ENCODE data around the gene LUZP1. TPM values are rescaled to one million over a fixed set of nuclear protein-coding genes. Genes with fewer than 3 reads are reported as not detected.

The LUZP1 gene
- total and polyA plus RNA-seq, 2 experiments from 2014 or later = 23.3 to 27.6 TPM

- Histone ChIP-seq H3K9me3 (ENCODE audit: low read depth) (no peaks in the 10 kb centered on the region), H3K9me2 (replicated peaks; ENCODE audit: insufficient read depth) (no peaks in the 10 kb centered on the region), H3K4me3 (no peak overlapping the region), H3K4me1 (ENCODE audit: insufficient read depth) (no peaks in the 10 kb centered on the region), H4K20me1 (ENCODE audit: insufficient read depth, poor library complexity, severe bottlenecking) (no peaks in the 10 kb centered on the region), H3K36me3 (replicated peaks; ENCODE audit: insufficient read depth, low read depth) (no peaks in the 10 kb centered on the region), H3K79me2 (peaks cover 10% of the 10 kb centered on the region), H3K27ac (no peak overlapping the region), H3K4me2 (no peak overlapping the region), H3K27me3 (no peaks in the 10 kb centered on the region), H2AFZ (no peak overlapping the region)
- TF ChIP-seq EZH2 (IDR thresholded peaks at IDR 0.05; ENCODE audit: borderline replicate concordance) (no peak), CTCF (IDR thresholded peaks at IDR 0.05; ENCODE audit: poor library complexity) (no peak), EZH2phosphoT487 (IDR thresholded peaks at IDR 0.05; ENCODE audit: low read depth, severe bottlenecking, unreplicated experiment) (no peak)
- WGBS (ENCODE audit: low lambda C conversion rate, missing lambda C conversion rate) = 90% methylated on average over 12 of the region's 12 CpGs
- DNase-seq (ENCODE audit: low spot score) = no peak
Measured at GRCh38 chr1:23092447-23092846, 76.2 kb downstream of the LUZP1 start.

DNA sequence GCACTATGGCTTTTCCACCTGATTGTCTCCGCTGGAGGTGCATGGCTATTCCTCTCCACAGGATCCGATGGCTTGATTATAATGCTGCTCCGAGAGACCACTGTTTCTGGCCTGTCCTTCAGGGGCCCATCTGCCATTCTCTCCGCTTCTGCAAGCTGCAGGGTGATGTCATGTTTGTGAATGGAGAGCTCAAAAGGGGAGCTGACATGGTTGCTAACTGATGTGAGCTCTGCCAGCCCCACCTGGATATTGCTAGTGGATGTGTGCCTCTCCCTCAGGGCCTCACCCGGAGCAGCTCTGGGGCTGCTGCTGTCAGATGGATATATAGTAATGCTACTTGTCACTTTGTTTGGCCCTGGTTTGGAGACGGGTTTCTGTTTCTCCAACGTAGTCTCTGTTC, 77.1 kb downstream of the LUZP1 start:
- no peaks in the 10 kb centered on the region for H4K20me1 ChIP-seq (ENCODE audit: insufficient read depth, poor library complexity, severe bottlenecking)
- H3K27ac ChIP-seq = no peak overlapping the region
- WGBS (ENCODE audit: low lambda C conversion rate, missing lambda C conversion rate) = 93% methylated on average over 7 of the region's 7 CpGs
- no peaks in the 10 kb centered on the region for H3K27me3 ChIP-seq
- no peak overlapping the region for H3K4me3 ChIP-seq
- H3K9me2 ChIP-seq (replicated peaks; ENCODE audit: insufficient read depth) = no peaks in the 10 kb centered on the region
- no peak for DNase-seq (ENCODE audit: low spot score)
- TF ChIP-seq EZH2 (IDR thresholded peaks at IDR 0.05; ENCODE audit: borderline replicate concordance) = no peak
- TF ChIP-seq EZH2phosphoT487 (IDR thresholded peaks at IDR 0.05; ENCODE audit: low read depth, severe bottlenecking, unreplicated experiment) = no peak
- no peak for TF ChIP-seq CTCF (IDR thresholded peaks at IDR 0.05; ENCODE audit: poor library complexity)
- no peaks in the 10 kb centered on the region for H3K36me3 ChIP-seq (replicated peaks; ENCODE audit: insufficient read depth, low read depth)
- H3K9me3 ChIP-seq (ENCODE audit: low read depth) = no peaks in the 10 kb centered on the region
- H2AFZ ChIP-seq = no peak overlapping the region
- no peaks in the 10 kb centered on the region for H3K4me1 ChIP-seq (ENCODE audit: insufficient read depth)
- H3K4me2 ChIP-seq = no peak overlapping the region
- H3K79me2 ChIP-seq = peaks cover 10% of the 10 kb centered on the region

DNA sequence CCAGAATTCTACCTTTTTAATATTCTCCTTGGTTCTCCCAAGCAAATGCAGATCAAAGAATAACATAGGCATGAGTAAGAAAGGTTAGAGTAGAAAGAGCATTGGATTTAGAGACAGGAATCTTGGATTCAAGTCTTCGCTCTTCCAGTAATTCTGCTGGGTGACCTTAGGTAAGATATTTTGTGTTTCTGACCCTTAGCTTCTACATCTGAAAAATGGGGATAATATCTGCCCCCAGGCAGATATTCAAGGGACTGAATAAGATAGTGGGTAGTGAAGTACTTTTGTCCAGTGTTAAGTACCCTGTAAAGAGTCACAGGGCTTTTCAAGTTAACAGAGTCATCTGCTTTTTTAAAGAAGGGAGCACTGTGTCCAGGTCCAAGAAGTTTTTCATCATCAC, 78.6 kb downstream of the LUZP1 start:
- DNase-seq (ENCODE audit: low spot score) = no peak
- no peaks in the 10 kb centered on the region for H3K27me3 ChIP-seq
- H3K9me3 ChIP-seq (ENCODE audit: low read depth) = no peaks in the 10 kb centered on the region
- H3K36me3 ChIP-seq (replicated peaks; ENCODE audit: insufficient read depth, low read depth) = no peaks in the 10 kb centered on the region
- no peaks in the 10 kb centered on the region for H3K9me2 ChIP-seq (replicated peaks; ENCODE audit: insufficient read depth)
- TF ChIP-seq EZH2phosphoT487 (IDR thresholded peaks at IDR 0.05; ENCODE audit: low read depth, severe bottlenecking, unreplicated experiment) (no peak), EZH2 (IDR thresholded peaks at IDR 0.05; ENCODE audit: borderline replicate concordance) (no peak), CTCF (IDR thresholded peaks at IDR 0.05; ENCODE audit: poor library complexity) (no peak)
- no peak overlapping the region for H2AFZ ChIP-seq
- no peak overlapping the region for H3K4me3 ChIP-seq
- no peaks in the 10 kb centered on the region for H4K20me1 ChIP-seq (ENCODE audit: insufficient read depth, poor library complexity, severe bottlenecking)
- H3K79me2 ChIP-seq = peaks cover 4% of the 10 kb centered on the region
- no peaks in the 10 kb centered on the region for H3K4me1 ChIP-seq (ENCODE audit: insufficient read depth)
- H3K27ac ChIP-seq = no peak overlapping the region
- H3K4me2 ChIP-seq = no peak overlapping the region
- WGBS (ENCODE audit: low lambda C conversion rate, missing lambda C conversion rate) = 100% methylated on average over 1 of the region's 1 CpG

DNA sequence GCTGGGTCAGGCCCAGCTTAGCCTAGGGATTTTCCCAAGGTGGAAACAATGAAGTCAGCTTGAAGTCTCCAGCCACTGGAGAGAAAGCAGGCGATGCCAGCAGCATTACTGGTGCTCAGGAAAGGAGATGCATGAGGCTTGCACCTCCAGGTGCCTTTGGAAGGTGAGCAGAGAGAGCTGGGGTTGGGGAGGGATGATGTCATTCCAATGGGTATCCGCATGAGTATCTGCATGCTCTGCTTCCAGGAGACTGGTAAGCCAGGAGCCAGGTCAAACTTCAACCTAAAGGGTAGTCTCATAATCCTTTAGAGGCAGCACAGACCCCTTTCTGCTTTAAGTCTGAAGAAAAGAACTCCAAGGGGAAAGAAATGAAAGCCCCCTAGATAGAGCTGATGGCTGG, 80.6 kb downstream of the LUZP1 start:
- H4K20me1 ChIP-seq (ENCODE audit: insufficient read depth, poor library complexity, severe bottlenecking) = no peaks in the 10 kb centered on the region

More for the DNA sequence above, 80.6 kb downstream of the LUZP1 start:
- no peak overlapping the region for H2AFZ ChIP-seq
- no peaks in the 10 kb centered on the region for H3K36me3 ChIP-seq (replicated peaks; ENCODE audit: insufficient read depth, low read depth)
- no peak overlapping the region for H3K4me2 ChIP-seq
- H3K27me3 ChIP-seq = no peaks in the 10 kb centered on the region
- H3K4me1 ChIP-seq (ENCODE audit: insufficient read depth) = no peaks in the 10 kb centered on the region
- H3K79me2 ChIP-seq = no peaks in the 10 kb centered on the region
- no peak overlapping the region for H3K4me3 ChIP-seq
- no peaks in the 10 kb centered on the region for H3K9me2 ChIP-seq (replicated peaks; ENCODE audit: insufficient read depth)
- no peak overlapping the region for H3K27ac ChIP-seq
- no peak for DNase-seq (ENCODE audit: low spot score)
- TF ChIP-seq CTCF (IDR thresholded peaks at IDR 0.05; ENCODE audit: poor library complexity) (no peak), EZH2 (IDR thresholded peaks at IDR 0.05; ENCODE audit: borderline replicate concordance) (no peak), EZH2phosphoT487 (IDR thresholded peaks at IDR 0.05; ENCODE audit: low read depth, severe bottlenecking, unreplicated experiment) (no peak)
- no peaks in the 10 kb centered on the region for H3K9me3 ChIP-seq (ENCODE audit: low read depth)
- WGBS (ENCODE audit: low lambda C conversion rate, missing lambda C conversion rate) = 93% methylated on average over 2 of the region's 2 CpGs
